Kidney (tissue), 14 donors: Measurements from ENCODE around the gene NOL12. TPM values are rescaled to one million over a fixed set of nuclear protein-coding genes. Genes with fewer than 3 reads are reported as not detected.
"Not testable (repeated sequence)": the region's sequence is repeated elsewhere in the genome, so short reads cannot be mapped to it uniquely, and the experiment has no call there.

ENCODE experiments used
- DNase-seq, 5 donors: peaks; one replicate each; pipeline ENCODE4 v3.0.0-alpha.2; 2013 to 2020
- FAIRE-seq: peaks from 2 replicates; lab custom pipeline; 2012; peaks lifted over from hg19 to GRCh38; lab: Jason Lieb, UNC
- H3K27ac ChIP-seq, 2 donors: one replicate each; pipeline ENCODE4 v1.7.0; 2013; ENCODE audit warnings: low read depth in 2 of 2, low read length in 2 of 2, inconsistent platforms in 1 of 2
- H3K27me3 ChIP-seq: one replicate; pipeline ENCODE4 v1.7.1; 2013; ENCODE audit warnings: low read length, inconsistent platforms; ENCODE audit not compliant: control insufficient read depth, insufficient read depth
- H3K36me3 ChIP-seq, 3 donors: one replicate each; pipeline versions ENCODE4 v1.7.0 to v1.7.1; 2013; ENCODE audit warnings: low read length in 3 of 3, control low read depth in 1 of 3, inconsistent platforms in 1 of 3; ENCODE audit not compliant: insufficient read depth in 3 of 3, control insufficient read depth in 2 of 3
- H3K4me1 ChIP-seq, 3 donors: one replicate each; pipeline versions ENCODE4 v1.7.0 to v1.7.1; 2013; ENCODE audit warnings: low read length in 3 of 3, inconsistent platforms in 1 of 3, low read depth in 1 of 3; ENCODE audit not compliant: control insufficient read depth in 2 of 3, insufficient read depth in 2 of 3
- H3K4me3 ChIP-seq, 3 donors: one replicate each; pipeline versions ENCODE4 v1.7.0 to v1.8.1; 2013; ENCODE audit warnings: low read length in 3 of 3, control low read depth in 1 of 3, inconsistent platforms in 1 of 3
- H3K9ac ChIP-seq, 3 donors: one replicate each; pipeline versions ENCODE4 v1.7.0 to v1.7.1; 2013; ENCODE audit warnings: low read length in 3 of 3, control low read depth in 1 of 3, inconsistent platforms in 1 of 3
- H3K9me3 ChIP-seq, 3 donors: one replicate each; pipeline versions ENCODE4 v1.7.0 to v1.7.1; 2013; ENCODE audit warnings: low read length in 3 of 3, control low read depth in 1 of 3, inconsistent platforms in 1 of 3; ENCODE audit not compliant: control insufficient read depth in 2 of 3, insufficient read depth in 1 of 3
- intact Hi-C: fragments of 100-400 bp; cut with DNase I; formaldehyde crosslinking; loops from one replicate; pipeline ENCODE4 v1.11.1; 2022
- polyA plus RNA-seq: library from polyadenylated mRNA; stranded (reverse); fragments of 350-450 nt; fragmentation: Illumina TruSeq; extraction: RNeasy Lipid Tissue Mini Kit (QIAGEN cat#74804); gene quantifications from one replicate; pipeline ENCODE4 v1.2.3, GENCODE V29; 2014; ENCODE audit warnings: low read depth, low replicate concordance; ENCODE audit not compliant: insufficient read depth
- total RNA-seq: library from RNA; stranded (reverse); fragmentation: NEBNext Ultra II Directional; extraction: Animal tissue kit (Norgen Biotek cat#: 25700); gene quantifications from one replicate; pipeline ENCODE4 v1.2.1, GENCODE V29; 2021
- TF ChIP-seq, protein P1 (sequence below): IDR thresholded peaks from 3 replicates; pipeline ENCODE4 v1.5.1; 2012; ENCODE audit warnings: mild to moderate bottlenecking, moderate library complexity, borderline replicate concordance; ENCODE audit not compliant: insufficient read depth; ENCODE audit errors: extremely low read depth
- donor health status: control.
- donor health status: control.
- donor health status: control.
- donor health status: control.
- donor health status: control.
- donor health status: DM: yes; HTN: yes; CAD: no.
- donor health status: Normal renal cell carcinoma (clear cell type).

Gene NOL12
- total and polyA plus RNA-seq, 2 donors from 2014 or later: 26.3 to 27.5 TPM

DNA sequence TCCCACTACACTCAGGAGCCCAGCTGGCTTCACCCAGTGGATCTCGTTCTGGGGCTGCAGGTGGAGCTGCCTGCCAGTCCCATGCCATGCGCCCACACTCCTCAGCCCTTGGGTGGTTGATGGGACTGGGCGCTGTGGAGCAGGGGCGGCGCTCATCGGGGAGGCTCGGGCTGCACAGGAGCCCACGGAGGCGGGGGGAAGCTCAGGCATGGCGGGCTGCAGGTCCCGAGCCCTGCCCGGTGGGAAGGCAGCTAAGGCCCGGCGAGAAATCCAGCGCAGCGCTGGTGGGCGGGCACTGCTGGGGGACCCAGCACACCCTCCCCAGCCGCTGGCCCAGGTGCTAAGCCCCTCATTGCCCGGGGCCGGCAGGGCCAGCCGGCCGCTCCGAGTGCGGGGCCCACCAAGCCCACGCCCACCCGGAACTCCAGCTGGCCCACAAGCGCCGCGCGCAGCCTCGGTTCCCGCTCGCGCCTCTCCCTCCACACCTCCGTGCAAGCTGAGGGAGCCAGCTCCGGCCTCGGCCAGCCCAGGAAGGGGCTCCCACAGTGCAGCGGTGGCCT lies 31.7 kb downstream of the NOL12 start:
- H3K9me3 ChIP-seq, DNase-seq, H3K36me3 ChIP-seq, intact Hi-C loops, H3K4me1 ChIP-seq, H3K27me3 ChIP-seq, FAIRE-seq, H3K4me3 ChIP-seq, H3K9ac ChIP-seq, H3K27ac ChIP-seq: not testable (repeated sequence)

- Histone ChIP-seq H3K9ac (no peak overlapping the region), H3K4me1 (no peaks in the 10 kb centered on the region), H3K36me3 (no peaks in the 10 kb centered on the region), H3K27ac (no peak overlapping the region), H3K4me3 (no peak overlapping the region), H3K9me3 (no peaks in the 10 kb centered on the region), H3K27me3 (no peaks in the 10 kb centered on the region)
- intact Hi-C loops: no loop called here
- TF ChIP-seq, protein P1, sequence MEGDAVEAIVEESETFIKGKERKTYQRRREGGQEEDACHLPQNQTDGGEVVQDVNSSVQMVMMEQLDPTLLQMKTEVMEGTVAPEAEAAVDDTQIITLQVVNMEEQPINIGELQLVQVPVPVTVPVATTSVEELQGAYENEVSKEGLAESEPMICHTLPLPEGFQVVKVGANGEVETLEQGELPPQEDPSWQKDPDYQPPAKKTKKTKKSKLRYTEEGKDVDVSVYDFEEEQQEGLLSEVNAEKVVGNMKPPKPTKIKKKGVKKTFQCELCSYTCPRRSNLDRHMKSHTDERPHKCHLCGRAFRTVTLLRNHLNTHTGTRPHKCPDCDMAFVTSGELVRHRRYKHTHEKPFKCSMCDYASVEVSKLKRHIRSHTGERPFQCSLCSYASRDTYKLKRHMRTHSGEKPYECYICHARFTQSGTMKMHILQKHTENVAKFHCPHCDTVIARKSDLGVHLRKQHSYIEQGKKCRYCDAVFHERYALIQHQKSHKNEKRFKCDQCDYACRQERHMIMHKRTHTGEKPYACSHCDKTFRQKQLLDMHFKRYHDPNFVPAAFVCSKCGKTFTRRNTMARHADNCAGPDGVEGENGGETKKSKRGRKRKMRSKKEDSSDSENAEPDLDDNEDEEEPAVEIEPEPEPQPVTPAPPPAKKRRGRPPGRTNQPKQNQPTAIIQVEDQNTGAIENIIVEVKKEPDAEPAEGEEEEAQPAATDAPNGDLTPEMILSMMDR: no peak
- no peak for DNase-seq
- no peak for FAIRE-seq
Measured at GRCh38 chr22:37725551-37726240, 39.6 kb downstream of the NOL12 start.

GRCh38 chr22:37726241-37726887 lies 40.2 kb downstream of the NOL12 start:
- FAIRE-seq (no peak), DNase-seq (no peak)
- H3K27me3 ChIP-seq: no peaks in the 10 kb centered on the region
- H3K36me3 ChIP-seq: no peaks in the 10 kb centered on the region
- no peaks in the 10 kb centered on the region for H3K9me3 ChIP-seq
- H3K27ac ChIP-seq: no peak overlapping the region
- no peaks in the 10 kb centered on the region for H3K4me1 ChIP-seq
- TF ChIP-seq, protein P1: no peak
- H3K4me3 ChIP-seq: no peak overlapping the region
- no peak overlapping the region for H3K9ac ChIP-seq
- intact Hi-C loops: no loop called here

DNA sequence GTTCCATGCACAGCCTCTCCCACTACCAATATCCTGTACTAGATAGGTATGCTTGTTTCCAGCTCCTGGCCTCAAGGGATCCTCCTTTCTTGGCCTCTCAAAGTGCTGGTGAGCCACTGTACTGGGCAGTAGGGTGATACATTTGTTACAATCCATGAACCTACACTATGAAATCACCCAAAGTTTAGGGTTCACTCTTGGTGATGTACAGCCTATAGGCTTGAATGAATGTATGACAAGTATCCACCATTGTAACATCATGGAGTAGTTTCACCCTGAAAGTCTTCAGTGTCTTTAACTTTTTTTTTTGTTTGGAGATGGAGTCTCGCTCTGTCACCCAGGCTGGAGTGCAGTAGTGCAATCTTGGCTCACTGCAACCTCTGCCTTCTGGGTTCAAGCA lies 42.5 kb downstream of the NOL12 start:
- no peak overlapping the region for H3K9ac ChIP-seq
- no peaks in the 10 kb centered on the region for H3K9me3 ChIP-seq
- TF ChIP-seq, protein P1: no peak
- H3K4me1 ChIP-seq: no peaks in the 10 kb centered on the region
- no peaks in the 10 kb centered on the region for H3K27me3 ChIP-seq
- H3K4me3 ChIP-seq: no peak overlapping the region
- no peak overlapping the region for H3K27ac ChIP-seq
- DNase-seq (no peak), FAIRE-seq (no peak)
- intact Hi-C loops: no loop called here
- H3K36me3 ChIP-seq: no peaks in the 10 kb centered on the region
